C4-2B (cell line): Measurements from ENCODE around the gene ARMC9.
"Not testable (repeated sequence)": the region's sequence is repeated elsewhere in the genome, so short reads cannot be mapped to it uniquely, and the experiment has no call there.

Source experiments
- H3K27ac ChIP-seq: fragments of 450-650 bp; 2 replicates; pipeline ENCODE4 v1.5.1; 2017
- ZFX ChIP-seq: fragments of 450-650 bp; IDR thresholded peaks from 2 replicates; pipeline ENCODE4 v1.6.1; 2017
- TF ChIP-seq, protein P1 (sequence below): fragments of 450-650 bp; conservative IDR thresholded peaks from 2 replicates; pipeline ENCODE4 v1.5.1; 2017; ENCODE audit warnings: mild to moderate bottlenecking

Gene ARMC9

DNA sequence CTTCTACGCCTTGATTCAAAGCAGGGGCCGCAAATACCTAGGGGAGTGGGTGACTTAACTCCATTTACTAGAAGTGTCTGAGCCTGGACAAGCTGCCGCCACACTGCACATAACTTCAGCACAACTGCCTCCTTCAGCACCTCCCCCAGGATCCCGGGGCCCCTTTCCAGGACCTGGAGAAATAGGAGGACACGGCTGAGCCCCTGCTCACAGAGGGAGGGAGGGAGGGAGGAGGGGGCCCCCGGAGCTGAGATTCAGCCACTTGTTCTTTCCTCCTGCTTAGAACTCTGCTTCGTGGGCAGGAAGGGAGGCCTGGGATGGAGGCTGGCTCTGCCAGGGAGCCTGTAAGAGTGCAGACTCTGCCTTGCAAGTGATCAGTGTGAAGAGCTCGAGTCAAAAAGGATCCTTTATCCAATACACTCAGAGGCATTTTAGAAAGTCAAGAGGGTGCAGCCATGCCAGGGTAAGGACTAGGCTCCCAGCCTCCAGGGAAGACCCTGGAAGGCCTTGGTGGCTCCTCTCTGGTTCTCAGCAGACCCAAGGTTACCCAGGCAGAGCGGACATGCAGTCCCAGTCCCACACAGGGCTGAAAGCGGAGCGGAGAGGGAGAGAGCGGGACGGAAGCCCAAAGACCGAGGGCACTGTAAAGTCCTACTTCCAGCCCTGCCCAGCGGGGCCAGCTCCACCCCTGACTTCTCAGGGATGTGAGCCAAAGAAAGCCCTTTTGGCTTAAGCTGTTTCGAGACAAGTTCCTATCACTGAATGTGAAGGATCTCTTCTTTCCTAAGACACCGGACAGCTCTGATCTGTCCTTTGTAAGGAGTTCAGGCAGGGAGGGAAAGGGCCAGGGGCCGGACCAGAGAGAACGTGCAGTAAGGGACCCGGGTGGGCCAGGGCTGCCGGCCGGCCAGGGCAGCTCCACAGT is 8.6 kb upstream of the ARMC9 start:
- no peak for TF ChIP-seq ZFX
- TF ChIP-seq, protein P1, sequence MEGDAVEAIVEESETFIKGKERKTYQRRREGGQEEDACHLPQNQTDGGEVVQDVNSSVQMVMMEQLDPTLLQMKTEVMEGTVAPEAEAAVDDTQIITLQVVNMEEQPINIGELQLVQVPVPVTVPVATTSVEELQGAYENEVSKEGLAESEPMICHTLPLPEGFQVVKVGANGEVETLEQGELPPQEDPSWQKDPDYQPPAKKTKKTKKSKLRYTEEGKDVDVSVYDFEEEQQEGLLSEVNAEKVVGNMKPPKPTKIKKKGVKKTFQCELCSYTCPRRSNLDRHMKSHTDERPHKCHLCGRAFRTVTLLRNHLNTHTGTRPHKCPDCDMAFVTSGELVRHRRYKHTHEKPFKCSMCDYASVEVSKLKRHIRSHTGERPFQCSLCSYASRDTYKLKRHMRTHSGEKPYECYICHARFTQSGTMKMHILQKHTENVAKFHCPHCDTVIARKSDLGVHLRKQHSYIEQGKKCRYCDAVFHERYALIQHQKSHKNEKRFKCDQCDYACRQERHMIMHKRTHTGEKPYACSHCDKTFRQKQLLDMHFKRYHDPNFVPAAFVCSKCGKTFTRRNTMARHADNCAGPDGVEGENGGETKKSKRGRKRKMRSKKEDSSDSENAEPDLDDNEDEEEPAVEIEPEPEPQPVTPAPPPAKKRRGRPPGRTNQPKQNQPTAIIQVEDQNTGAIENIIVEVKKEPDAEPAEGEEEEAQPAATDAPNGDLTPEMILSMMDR: no peak
- no peak overlapping the region for H3K27ac ChIP-seq

DNA sequence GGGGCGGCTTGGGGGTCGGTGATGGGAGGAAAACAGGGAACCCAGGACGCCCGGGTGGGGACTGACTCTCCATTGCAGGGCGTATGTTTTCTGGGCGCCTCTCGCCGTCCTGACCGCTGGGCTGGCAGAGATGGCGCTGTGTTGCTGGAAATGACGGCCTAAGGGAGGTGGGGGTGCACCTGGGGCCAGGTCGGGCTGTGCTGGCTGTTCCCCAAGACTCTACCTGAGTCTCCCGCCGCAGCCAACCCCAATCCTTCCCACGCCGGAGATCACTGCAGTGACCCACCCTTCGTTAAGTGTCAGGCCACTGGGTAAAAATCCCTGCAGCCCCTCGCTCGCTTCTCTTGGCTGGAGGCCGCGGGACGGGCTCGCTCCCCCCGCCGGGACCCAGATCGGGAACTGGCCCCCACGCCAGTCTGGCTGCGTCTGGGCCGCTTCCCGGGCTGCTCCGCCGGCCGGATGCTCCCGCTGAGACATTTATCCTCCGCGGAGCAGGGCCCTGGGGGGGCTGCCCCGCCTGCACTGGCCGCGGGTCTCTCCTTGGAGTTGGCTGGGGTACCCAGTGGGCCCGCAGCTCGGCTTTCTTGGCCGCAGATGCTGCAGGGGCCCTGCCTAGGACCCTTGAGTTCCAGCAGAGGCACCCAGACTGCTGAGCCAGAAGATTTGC is 7.8 kb upstream of the ARMC9 start:
- H3K27ac ChIP-seq: no peak overlapping the region
- TF ChIP-seq, protein P1: no peak
- TF ChIP-seq ZFX: no peak

DNA sequence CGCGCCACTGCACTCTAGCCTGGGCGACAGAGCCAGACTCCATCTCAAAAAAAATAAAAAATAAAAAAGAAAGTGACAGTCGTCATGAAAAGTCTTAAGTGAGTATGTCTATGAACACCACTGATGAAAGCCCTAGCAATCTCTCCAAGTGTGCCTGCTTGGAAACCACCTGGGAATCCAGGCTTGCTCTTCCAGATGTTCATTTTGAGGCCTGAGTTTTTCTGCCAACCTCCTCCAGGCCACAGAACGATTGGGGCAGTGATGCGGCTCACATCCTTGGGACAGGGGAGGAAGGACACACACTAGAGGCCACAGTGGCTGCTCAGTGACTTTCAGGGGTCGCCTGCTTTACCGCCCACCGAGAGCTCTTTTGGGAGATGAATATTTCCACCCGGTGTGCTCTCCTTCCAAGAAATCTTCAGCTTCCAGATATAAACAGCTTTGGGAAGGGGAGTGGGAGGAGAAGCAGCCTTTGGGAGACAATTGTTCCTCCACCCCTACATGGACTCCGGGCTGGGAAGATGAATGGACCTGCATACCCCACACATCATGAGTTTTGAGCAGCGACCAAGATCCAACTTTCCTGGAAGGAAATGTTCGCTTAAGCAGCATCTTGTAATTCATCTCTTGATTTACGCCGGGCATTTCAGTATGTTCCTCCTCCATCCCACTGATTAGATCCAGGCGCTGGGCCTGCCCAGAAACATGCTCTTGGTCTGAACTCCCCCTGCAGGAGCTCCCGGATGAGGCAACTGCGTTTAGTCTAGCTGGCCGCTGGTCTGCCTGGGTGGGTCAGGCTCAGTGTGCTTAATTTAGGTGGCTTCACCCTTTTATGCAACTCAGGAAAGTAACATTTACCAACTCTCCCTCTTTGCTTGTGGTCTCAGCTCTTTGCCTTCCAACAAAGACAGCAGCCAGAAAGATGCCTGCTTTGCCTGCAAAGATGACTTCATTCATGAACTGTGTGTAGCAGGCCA is 6.2 kb upstream of the ARMC9 start:
- H3K27ac ChIP-seq: no peak overlapping the region
- no peak for TF ChIP-seq ZFX
- TF ChIP-seq, protein P1: no peak; the same call in 1 of the 2 replicates

DNA sequence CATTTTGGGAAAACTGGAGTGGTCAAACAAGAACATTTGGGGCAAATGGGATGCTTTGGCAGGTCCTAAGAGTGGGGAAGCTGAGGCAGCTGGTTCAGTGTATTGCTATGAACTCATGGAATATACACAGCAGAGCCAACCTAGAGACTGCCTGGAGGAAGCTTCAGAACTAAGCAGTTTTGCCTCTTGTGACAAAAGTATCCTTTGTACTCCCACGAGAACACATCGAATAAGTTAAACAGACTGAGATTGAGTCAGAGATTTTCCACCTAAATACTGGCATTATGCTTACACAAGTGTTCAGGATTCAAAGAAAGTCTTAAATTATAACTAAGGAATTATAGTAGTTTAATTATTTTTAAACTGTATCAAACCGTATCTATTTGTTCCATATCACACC is 5.2 kb upstream of the ARMC9 start:
- H3K27ac ChIP-seq: no peak overlapping the region
- TF ChIP-seq, protein P1: no peak
- no peak for TF ChIP-seq ZFX

DNA sequence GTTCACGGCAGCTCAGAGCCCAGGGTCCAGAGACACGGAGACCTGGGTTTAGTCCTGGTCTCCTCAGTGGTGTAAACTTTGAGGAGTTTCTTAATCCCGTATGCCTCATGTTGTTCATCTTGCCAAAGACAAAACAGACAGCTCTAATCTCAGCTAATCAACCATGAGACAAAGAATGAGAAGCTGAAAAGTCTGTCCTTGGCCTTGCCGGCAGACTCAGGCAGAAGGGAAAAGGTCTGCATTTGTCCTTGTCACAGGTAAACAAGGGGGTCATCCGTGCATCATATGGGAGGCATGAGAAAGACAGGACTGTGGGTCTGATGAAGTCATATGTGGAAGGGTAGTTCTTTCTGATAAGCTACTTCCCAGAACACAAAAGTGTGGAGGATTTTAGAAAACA is 1.8 kb upstream of the ARMC9 start:
- H3K27ac ChIP-seq: no peak overlapping the region
- TF ChIP-seq, protein P1: no peak
- no peak for TF ChIP-seq ZFX

DNA sequence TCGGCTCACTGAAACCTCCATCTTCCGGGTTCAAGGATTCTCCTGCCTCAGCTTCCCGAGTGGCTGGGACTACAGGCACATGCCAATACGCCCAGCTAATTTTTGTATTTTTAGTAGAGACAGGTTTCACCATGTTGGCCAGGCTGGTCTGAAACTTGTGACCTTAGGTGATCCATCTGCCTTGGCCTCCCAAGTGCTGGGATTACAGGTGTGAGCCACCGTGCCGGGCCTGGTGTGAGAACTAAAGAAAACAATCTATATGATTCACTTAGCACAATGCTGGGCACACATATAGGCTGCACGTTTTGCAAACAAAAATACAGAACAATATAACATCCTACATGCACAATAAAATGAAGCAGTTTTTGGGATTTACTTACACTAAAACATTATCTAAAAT is 1.2 kb upstream of the ARMC9 start:
- not testable (repeated sequence) for H3K27ac ChIP-seq

DNA sequence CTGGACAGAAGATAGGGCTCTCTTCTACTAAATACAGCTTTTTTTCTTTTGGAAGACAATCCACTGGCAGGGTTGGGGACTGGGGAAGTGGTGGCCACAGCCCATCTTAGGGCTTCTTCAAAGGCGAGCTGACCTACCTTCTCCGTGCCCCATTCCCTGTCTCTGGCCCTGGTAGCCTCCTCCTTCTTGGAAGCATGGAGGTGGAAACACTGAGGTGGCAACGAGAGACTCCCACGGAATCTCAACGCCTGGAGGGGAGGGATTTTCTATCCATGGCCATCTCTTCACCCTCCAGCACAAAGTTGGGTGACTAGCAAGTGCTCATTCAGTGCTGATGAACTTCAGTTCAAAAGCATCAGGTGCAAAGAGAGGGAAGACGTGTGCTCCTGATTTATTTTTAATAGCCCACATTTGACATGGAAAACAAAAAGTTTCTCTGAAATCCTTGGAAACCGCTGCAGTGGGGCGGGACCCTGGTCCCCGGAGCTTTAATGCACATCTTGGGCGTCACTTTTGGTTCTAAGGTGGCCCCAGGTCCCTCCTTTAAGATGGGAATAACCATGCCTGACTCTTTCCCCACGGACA is 633 bp upstream of the ARMC9 start:
- H3K27ac ChIP-seq: peak overlapping the region; percentile 62
- TF ChIP-seq, protein P1: no peak
- no peak for TF ChIP-seq ZFX
